RWPE2 (cell line): ENCODE results near the gene ICAM2.

Source experiments
- ATAC-seq: fragments of 200-7000 bp; cut with Tn5 transposase; 3 replicates; pipeline ENCODE4 v1.9.1; 2021; ENCODE audit warnings: low read depth
- DNase-seq: peaks from one replicate; pipeline ENCODE4 v3.0.0-alpha.2; 2020; ENCODE audit warnings: low spot score
- H3K27ac ChIP-seq: fragments of 450-650 bp; 2 replicates; pipeline ENCODE4 v1.5.1; 2017; ENCODE audit warnings: mild to moderate bottlenecking; ENCODE audit not compliant: poor library complexity, severe bottlenecking
- H3K27me3 ChIP-seq: fragments of 250-450 bp; sonication (Bioruptor Pico); 2 replicates; pipeline ENCODE4 v1.5.1; 2021; ENCODE audit warnings: mild to moderate bottlenecking, moderate library complexity; ENCODE audit not compliant: insufficient read depth, poor library complexity, severe bottlenecking
- H3K36me3 ChIP-seq: fragments of 250-450 bp; sonication (Bioruptor Pico); 2 replicates; pipeline ENCODE4 v1.5.1; 2020; ENCODE audit warnings: low read depth, mild to moderate bottlenecking, moderate library complexity
- H3K4me1 ChIP-seq: fragments of 250-450 bp; sonication (Bioruptor Pico); 2 replicates; pipeline ENCODE4 v1.5.1; 2021; ENCODE audit warnings: mild to moderate bottlenecking, moderate library complexity; ENCODE audit not compliant: insufficient read depth, poor library complexity, severe bottlenecking
- H3K4me3 ChIP-seq: fragments of 250-450 bp; sonication (Bioruptor Pico); 2 replicates; pipeline ENCODE4 v1.5.1; 2021; ENCODE audit warnings: mild to moderate bottlenecking, moderate library complexity; ENCODE audit not compliant: severe bottlenecking
- H3K9me3 ChIP-seq: fragments of 250-450 bp; sonication (Bioruptor Pico); 2 replicates; pipeline ENCODE4 v1.5.1; 2021; ENCODE audit warnings: mild to moderate bottlenecking, moderate library complexity; ENCODE audit not compliant: severe bottlenecking
- TF ChIP-seq, protein P1 (sequence below): fragments of 450-650 bp; IDR thresholded peaks from one replicate; pipeline ENCODE4 v1.5.1; 2017; ENCODE audit warnings: mild to moderate bottlenecking, moderate library complexity; ENCODE audit not compliant: poor library complexity, severe bottlenecking

Gene ICAM2

GRCh38 chr17:64060331-64060730, 39.9 kb upstream of the ICAM2 start:
- Histone ChIP-seq H3K27me3 (no peaks in the 10 kb centered on the region), H3K9me3 (no peaks in the 10 kb centered on the region), H3K36me3 (no peaks in the 10 kb centered on the region; the same call in 1 of the 2 replicates), H3K4me3 (no peak overlapping the region), H3K27ac (no peak overlapping the region), H3K4me1 (peaks cover 5% of the 10 kb centered on the region)
- DNase-seq (no peak), ATAC-seq (no peak)
- TF ChIP-seq, protein P1, sequence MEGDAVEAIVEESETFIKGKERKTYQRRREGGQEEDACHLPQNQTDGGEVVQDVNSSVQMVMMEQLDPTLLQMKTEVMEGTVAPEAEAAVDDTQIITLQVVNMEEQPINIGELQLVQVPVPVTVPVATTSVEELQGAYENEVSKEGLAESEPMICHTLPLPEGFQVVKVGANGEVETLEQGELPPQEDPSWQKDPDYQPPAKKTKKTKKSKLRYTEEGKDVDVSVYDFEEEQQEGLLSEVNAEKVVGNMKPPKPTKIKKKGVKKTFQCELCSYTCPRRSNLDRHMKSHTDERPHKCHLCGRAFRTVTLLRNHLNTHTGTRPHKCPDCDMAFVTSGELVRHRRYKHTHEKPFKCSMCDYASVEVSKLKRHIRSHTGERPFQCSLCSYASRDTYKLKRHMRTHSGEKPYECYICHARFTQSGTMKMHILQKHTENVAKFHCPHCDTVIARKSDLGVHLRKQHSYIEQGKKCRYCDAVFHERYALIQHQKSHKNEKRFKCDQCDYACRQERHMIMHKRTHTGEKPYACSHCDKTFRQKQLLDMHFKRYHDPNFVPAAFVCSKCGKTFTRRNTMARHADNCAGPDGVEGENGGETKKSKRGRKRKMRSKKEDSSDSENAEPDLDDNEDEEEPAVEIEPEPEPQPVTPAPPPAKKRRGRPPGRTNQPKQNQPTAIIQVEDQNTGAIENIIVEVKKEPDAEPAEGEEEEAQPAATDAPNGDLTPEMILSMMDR: no peak

DNA sequence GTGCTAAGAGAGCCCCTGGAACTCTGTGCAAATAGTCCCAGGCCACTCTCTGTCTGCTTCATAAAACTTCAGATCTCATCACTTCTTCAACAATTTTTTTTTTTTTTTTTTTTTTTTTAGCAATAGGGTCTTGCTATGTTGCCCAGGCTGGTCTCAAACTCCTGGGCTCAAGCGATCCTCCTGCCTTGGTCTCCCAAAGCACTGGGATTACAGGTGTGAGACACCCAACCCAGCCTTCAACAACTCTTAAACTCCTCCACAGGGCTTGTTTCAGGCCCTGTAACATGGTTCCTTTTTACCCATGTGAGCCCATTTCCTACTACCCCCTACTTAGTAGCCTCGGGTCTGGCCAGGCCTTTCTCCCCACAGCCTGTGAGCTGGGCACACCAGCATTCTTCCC, 39.3 kb upstream of the ICAM2 start:
- H3K36me3 ChIP-seq: no peaks in the 10 kb centered on the region; the same call in 1 of the 2 replicates
- H3K9me3 ChIP-seq: no peaks in the 10 kb centered on the region
- no peak overlapping the region for H3K27ac ChIP-seq
- ATAC-seq (no peak), DNase-seq (no peak)
- TF ChIP-seq, protein P1: no peak
- peaks cover 5% of the 10 kb centered on the region for H3K4me1 ChIP-seq
- no peaks in the 10 kb centered on the region for H3K27me3 ChIP-seq
- no peak overlapping the region for H3K4me3 ChIP-seq

GRCh38 chr17:64058621-64059020, 38.2 kb upstream of the ICAM2 start:
- H3K4me1 ChIP-seq: peaks cover 5% of the 10 kb centered on the region
- no peak for DNase-seq

GRCh38 chr17:64057701-64058263, 37.3 kb upstream of the ICAM2 start:
- Histone ChIP-seq H3K9me3 (no peaks in the 10 kb centered on the region), H3K27ac (no peak overlapping the region), H3K36me3 (no peaks in the 10 kb centered on the region), H3K4me1 (peaks cover 5% of the 10 kb centered on the region), H3K4me3 (no peak overlapping the region), H3K27me3 (no peaks in the 10 kb centered on the region)
- peak; percentile 22; the same call in 1 of the 3 replicates for ATAC-seq
- TF ChIP-seq, protein P1: no peak
- no peak for DNase-seq

More at GRCh38 chr17:64058621-64059020, 38.2 kb upstream of the ICAM2 start:
- TF ChIP-seq, protein P1: no peak
- H3K36me3 ChIP-seq: no peaks in the 10 kb centered on the region; the same call in 1 of the 2 replicates
- no peak for ATAC-seq
- H3K4me3 ChIP-seq: no peak overlapping the region
- no peaks in the 10 kb centered on the region for H3K27me3 ChIP-seq
- no peak overlapping the region for H3K27ac ChIP-seq
- no peaks in the 10 kb centered on the region for H3K9me3 ChIP-seq

- peak; percentile 37 for ATAC-seq
- Histone ChIP-seq H3K4me3 (no peak overlapping the region), H3K27me3 (no peaks in the 10 kb centered on the region), H3K4me1 (peaks cover 3% of the 10 kb centered on the region), H3K9me3 (no peaks in the 10 kb centered on the region), H3K27ac (no peak overlapping the region), H3K36me3 (peaks cover 5% of the 10 kb centered on the region; the same call in 1 of the 2 replicates)
- no peak for DNase-seq
- TF ChIP-seq, protein P1: no peak
Measured at GRCh38 chr17:64056269-64057005, 36.0 kb upstream of the ICAM2 start.
